Hepatic stellate cell (primary cell): ENCODE data around the gene TTC28.

Experiments used
- DNase-seq: peaks from one replicate; pipeline ENCODE4 v3.0.0; 2011; ENCODE audit warnings: low spot score

The TTC28 gene

GRCh38 chr22:28051091-28051786, 628.4 kb downstream of the TTC28 start:
- no peak for DNase-seq

- no peak for DNase-seq
Observed at GRCh38 chr22:28048529-28048928, 631.1 kb downstream of the TTC28 start.

GRCh38 chr22:28047740-28048139, 631.9 kb downstream of the TTC28 start:
- no peak for DNase-seq

GRCh38 chr22:28046100-28046499, 633.5 kb downstream of the TTC28 start:
- no peak for DNase-seq

GRCh38 chr22:28044546-28045173, 635.0 kb downstream of the TTC28 start:
- DNase-seq, result no peak

GRCh38 chr22:28043266-28043665, 636.4 kb downstream of the TTC28 start:
- no peak for DNase-seq

GRCh38 chr22:28034760-28035401, 644.8 kb downstream of the TTC28 start:
- no peak for DNase-seq

- no peak for DNase-seq
Observed at GRCh38 chr22:28034145-28034759, 645.4 kb downstream of the TTC28 start.

- DNase-seq, result no peak
Observed at GRCh38 chr22:28032861-28033260, 646.8 kb downstream of the TTC28 start.

- no peak for DNase-seq
Observed at GRCh38 chr22:28031383-28031922, 648.2 kb downstream of the TTC28 start.

- no peak for DNase-seq
Observed at GRCh38 chr22:28030473-28030872, 649.2 kb downstream of the TTC28 start.

GRCh38 chr22:28029956-28030355, 649.7 kb downstream of the TTC28 start:
- no peak for DNase-seq

GRCh38 chr22:28029201-28029948, 650.3 kb downstream of the TTC28 start:
- peak; percentile 52 for DNase-seq

- no peak for DNase-seq
Observed at GRCh38 chr22:28027453-28028448, 651.9 kb downstream of the TTC28 start.

GRCh38 chr22:28025866-28026575, 653.6 kb downstream of the TTC28 start:
- no peak for DNase-seq

- no peak for DNase-seq
Observed at GRCh38 chr22:28025333-28025732, 654.3 kb downstream of the TTC28 start.

- DNase-seq, result no peak
Observed at GRCh38 chr22:28024422-28024888, 655.2 kb downstream of the TTC28 start.

GRCh38 chr22:28023774-28024173, 655.9 kb downstream of the TTC28 start:
- no peak for DNase-seq

- DNase-seq, result no peak
Observed at GRCh38 chr22:28023036-28023435, 656.6 kb downstream of the TTC28 start.
